Measurements from ENCODE around the gene DNAJC11. TPM values are rescaled to one million over a fixed set of nuclear protein-coding genes. Genes with fewer than 3 reads are reported as not detected.

The DNAJC11 gene
- total RNA-seq, 1 experiment from 2014 or later, result 75.6 TPM

DNA sequence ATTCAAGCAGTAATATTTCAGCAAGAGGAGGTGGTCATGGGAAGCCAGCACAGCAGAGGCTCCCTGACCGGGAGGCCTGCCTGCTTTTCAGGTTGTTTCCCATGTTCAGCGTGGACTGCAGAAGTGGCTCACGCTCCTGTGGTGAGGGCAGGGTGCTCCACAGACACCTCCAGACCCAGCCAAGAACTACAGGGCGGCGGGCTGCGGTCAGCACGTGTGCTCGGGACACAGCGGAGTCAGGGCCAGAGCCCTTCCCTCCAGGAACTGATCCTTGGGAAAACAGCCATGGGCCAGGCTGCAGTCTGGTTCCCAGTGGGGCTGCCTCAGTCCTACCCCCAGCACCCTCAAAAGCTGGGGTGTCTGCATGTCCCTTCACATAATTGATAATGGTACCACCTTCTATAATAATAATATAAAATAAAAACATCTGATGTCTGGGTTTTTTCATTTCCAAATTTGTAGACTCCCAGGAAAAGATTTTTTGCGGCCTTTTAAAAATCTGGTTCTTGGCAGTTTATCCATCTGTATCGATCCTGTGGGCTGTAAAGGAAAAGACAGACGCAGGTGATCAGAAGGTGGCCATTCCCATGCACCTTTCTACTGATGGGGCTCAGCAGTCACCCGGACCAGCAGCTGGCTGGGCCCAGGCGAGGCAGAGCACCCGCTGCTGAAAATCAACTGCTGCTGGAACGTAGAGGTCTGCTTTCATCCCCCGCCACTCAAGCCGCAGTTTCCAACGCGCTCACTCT, 66.3 kb downstream of the DNAJC11 start:
- peaks cover 31 to 38% of the 10 kb centered on the region in 2 experiments for H3K36me3 ChIP-seq (ENCODE audit: control insufficient read depth in 1 of 2, insufficient read depth in 2 of 2, low read length in 2 of 2)
- ChIA-PET CTCF (no interaction called here), RAD21 (ENCODE audit: low non-redundant PET in 1 of 2, low total read pairs in 2 of 2, uncharacterized antibody in 2 of 2, unreplicated experiment in 2 of 2) (no interaction called here), POLR2A (interaction anchor here (0.6 kb wide), 1 partner anchor 226 kb away, joined by 3 read pairs; no protein-coding TSS in a partner anchor)
- no peak overlapping the region for H2AFZ ChIP-seq (ENCODE audit: low read depth, low read length, poor library complexity, severe bottlenecking)
- H3K27ac ChIP-seq (ENCODE audit: low read depth, low read length), result no peak overlapping the region
- no peaks in the 10 kb centered on the region for H4K20me1 ChIP-seq (ENCODE audit: insufficient read depth)
- no peak overlapping the region for H3K4me2 ChIP-seq (ENCODE audit: low read length)
- ATAC-seq (no peak), DNase-seq (ENCODE audit: low read depth, low spot score) (no peak)
- no peaks in the 10 kb centered on the region for H3K9me3 ChIP-seq (ENCODE audit: control insufficient read depth in 1 of 2, insufficient read depth in 1 of 2, low read depth in 1 of 2, low read length in 2 of 2)
- H3K4me1 ChIP-seq (ENCODE audit: control insufficient read depth in 1 of 2, insufficient read depth in 2 of 2, low read length in 2 of 2), result no peaks in the 10 kb centered on the region
- H3K4me3 ChIP-seq (replicated peaks in 1 of 2; ENCODE audit: low read depth in 1 of 2, low read length in 2 of 2), result no peak overlapping the region
- TF ChIP-seq CBX3 (IDR thresholded peaks at IDR 0.05; ENCODE audit: low read depth) (no peak), ZNF274 (IDR thresholded peaks at IDR 0.05; ENCODE audit: low read depth, low read length) (no peak), SP1 (IDR thresholded peaks at IDR 0.05; ENCODE audit: low read depth) (no peak), TCF7L2 (IDR thresholded peaks at IDR 0.05; ENCODE audit: borderline replicate concordance, extremely low read depth, insufficient read depth, insufficient read length) (no peak), EZH2 (IDR thresholded peaks at IDR 0.05) (no peak), EZH2phosphoT487 (IDR thresholded peaks at IDR 0.05; ENCODE audit: borderline replicate concordance) (no peak), POLR2AphosphoS5 (IDR thresholded peaks at IDR 0.05; ENCODE audit: low read depth, low read length) (no peak), CEBPB (IDR thresholded peaks at IDR 0.05; ENCODE audit: low read depth) (no peak), EGR1 (IDR thresholded peaks at IDR 0.05; ENCODE audit: low read depth) (no peak), YY1 (IDR thresholded peaks at IDR 0.05; ENCODE audit: extremely low read depth, insufficient replicate concordance, low read depth, low read length) (no peak), ELF1 (IDR thresholded peaks at IDR 0.05; ENCODE audit: borderline replicate concordance, low read depth) (no peak), POLR2A (IDR thresholded peaks at IDR 0.05; ENCODE audit: borderline replicate concordance, extremely low read depth, insufficient read depth, insufficient read length) (no peak)
- TF ChIP-seq, protein P1, sequence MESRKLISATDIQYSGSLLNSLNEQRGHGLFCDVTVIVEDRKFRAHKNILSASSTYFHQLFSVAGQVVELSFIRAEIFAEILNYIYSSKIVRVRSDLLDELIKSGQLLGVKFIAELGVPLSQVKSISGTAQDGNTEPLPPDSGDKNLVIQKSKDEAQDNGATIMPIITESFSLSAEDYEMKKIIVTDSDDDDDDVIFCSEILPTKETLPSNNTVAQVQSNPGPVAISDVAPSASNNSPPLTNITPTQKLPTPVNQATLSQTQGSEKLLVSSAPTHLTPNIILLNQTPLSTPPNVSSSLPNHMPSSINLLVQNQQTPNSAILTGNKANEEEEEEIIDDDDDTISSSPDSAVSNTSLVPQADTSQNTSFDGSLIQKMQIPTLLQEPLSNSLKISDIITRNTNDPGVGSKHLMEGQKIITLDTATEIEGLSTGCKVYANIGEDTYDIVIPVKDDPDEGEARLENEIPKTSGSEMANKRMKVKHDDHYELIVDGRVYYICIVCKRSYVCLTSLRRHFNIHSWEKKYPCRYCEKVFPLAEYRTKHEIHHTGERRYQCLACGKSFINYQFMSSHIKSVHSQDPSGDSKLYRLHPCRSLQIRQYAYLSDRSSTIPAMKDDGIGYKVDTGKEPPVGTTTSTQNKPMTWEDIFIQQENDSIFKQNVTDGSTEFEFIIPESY (IDR thresholded peaks at IDR 0.05; ENCODE audit: extremely low read depth, insufficient replicate concordance, low read length), result no peak
- TF ChIP-seq, protein P2, sequence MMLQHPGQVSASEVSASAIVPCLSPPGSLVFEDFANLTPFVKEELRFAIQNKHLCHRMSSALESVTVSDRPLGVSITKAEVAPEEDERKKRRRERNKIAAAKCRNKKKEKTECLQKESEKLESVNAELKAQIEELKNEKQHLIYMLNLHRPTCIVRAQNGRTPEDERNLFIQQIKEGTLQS (IDR thresholded peaks at IDR 0.05), result no peak
- TF ChIP-seq, protein P3, sequence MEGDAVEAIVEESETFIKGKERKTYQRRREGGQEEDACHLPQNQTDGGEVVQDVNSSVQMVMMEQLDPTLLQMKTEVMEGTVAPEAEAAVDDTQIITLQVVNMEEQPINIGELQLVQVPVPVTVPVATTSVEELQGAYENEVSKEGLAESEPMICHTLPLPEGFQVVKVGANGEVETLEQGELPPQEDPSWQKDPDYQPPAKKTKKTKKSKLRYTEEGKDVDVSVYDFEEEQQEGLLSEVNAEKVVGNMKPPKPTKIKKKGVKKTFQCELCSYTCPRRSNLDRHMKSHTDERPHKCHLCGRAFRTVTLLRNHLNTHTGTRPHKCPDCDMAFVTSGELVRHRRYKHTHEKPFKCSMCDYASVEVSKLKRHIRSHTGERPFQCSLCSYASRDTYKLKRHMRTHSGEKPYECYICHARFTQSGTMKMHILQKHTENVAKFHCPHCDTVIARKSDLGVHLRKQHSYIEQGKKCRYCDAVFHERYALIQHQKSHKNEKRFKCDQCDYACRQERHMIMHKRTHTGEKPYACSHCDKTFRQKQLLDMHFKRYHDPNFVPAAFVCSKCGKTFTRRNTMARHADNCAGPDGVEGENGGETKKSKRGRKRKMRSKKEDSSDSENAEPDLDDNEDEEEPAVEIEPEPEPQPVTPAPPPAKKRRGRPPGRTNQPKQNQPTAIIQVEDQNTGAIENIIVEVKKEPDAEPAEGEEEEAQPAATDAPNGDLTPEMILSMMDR (IDR thresholded peaks at IDR 0.05 in 2 of 3, conservative IDR thresholded peaks at IDR 0.05 in 1 of 3; ENCODE audit: borderline replicate concordance in 1 of 3, insufficient read depth in 1 of 3, low read depth in 2 of 3, low read length in 2 of 3), result no peak
- no TSS peak for BruUV-seq (replicated peaks)
- no peak overlapping the region for H3K9ac ChIP-seq (ENCODE audit: low read length)
- intact Hi-C loops (cut with micrococcal nuclease), result no loop called here
- no peaks in the 10 kb centered on the region for H3K27me3 ChIP-seq (ENCODE audit: insufficient read depth, low read length)
- H3K9me2 ChIP-seq (ENCODE audit: insufficient read depth), result no peaks in the 10 kb centered on the region
- H3K79me2 ChIP-seq (ENCODE audit: insufficient read depth, low read length), result no peaks in the 10 kb centered on the region

Measured in HCT116 (cell line).